ENCODE measurements around the gene SRSF3. TPM values are rescaled to one million over a fixed set of nuclear protein-coding genes. Genes with fewer than 3 reads are reported as not detected.

Gene SRSF3
- total and polyA plus RNA-seq, 9 of the 15 experiments (the other 6 are each of a cell fraction or from before 2014, with no cell fraction given): 337 to 1,200 (median 518) TPM

GRCh38 chr6:36594816-36595643 is 868 bp downstream of the SRSF3 start (continued):
- TF ChIP-seq TCF15 (CRISPR knock-in tag; IDR thresholded peaks at IDR 0.05): no peak
- TF ChIP-seq ZNF561 (CRISPR knock-in tag; conservative IDR thresholded peaks at IDR 0.05): no peak; the same call in 1 of the 2 replicates
- no peak for TF ChIP-seq EHMT2 (IDR thresholded peaks at IDR 0.05)
- 0 out of 2 replicates have a peak, but pooled peaks have one; percentile 19 for TF ChIP-seq NCOA6 (IDR thresholded peaks at IDR 0.05)
- peak; percentile 45 for TF ChIP-seq RBM22 (IDR thresholded peaks at IDR 0.05; ENCODE audit: low read depth, low read length, poor library complexity, severe bottlenecking)
- TF ChIP-seq LCOR (CRISPR knock-in tag; IDR thresholded peaks at IDR 0.05): peak; percentile 3; the same call in 1 of the 2 replicates
- no peak for TF ChIP-seq ZNF740 (CRISPR knock-in tag; IDR thresholded peaks at IDR 0.05)
- TF ChIP-seq ZNF740 (tag; IDR thresholded peaks at IDR 0.05): 0 out of 4 replicates have a peak, but pooled peaks of 1 of the 2 experiments have one; percentile 33
- TF ChIP-seq MAFF (IDR thresholded peaks at IDR 0.05; ENCODE audit: low read length): 0 out of 2 replicates have a peak, but pooled peaks have one; percentile 0
- peak; percentile 93 for TF ChIP-seq ZC3H4 (CRISPR knock-in tag; IDR thresholded peaks at IDR 0.05; ENCODE audit: borderline replicate concordance)
- TF ChIP-seq NCOR1 (IDR thresholded peaks at IDR 0.05): no peak; the same call in none of the 2 replicates
- TF ChIP-seq HNRNPL (IDR thresholded peaks at IDR 0.05; ENCODE audit: low read depth, low read length): peak; percentile 72; the same call in 1 of the 2 replicates
- TF ChIP-seq HDGF (IDR thresholded peaks at IDR 0.05): peak; percentile 49; the same call in 1 of the 2 replicates
- no peak for TF ChIP-seq DNMT1 (IDR thresholded peaks at IDR 0.05)
- TF ChIP-seq ZKSCAN3 (CRISPR knock-in tag; IDR thresholded peaks at IDR 0.05): no peak
- TF ChIP-seq, protein P1, sequence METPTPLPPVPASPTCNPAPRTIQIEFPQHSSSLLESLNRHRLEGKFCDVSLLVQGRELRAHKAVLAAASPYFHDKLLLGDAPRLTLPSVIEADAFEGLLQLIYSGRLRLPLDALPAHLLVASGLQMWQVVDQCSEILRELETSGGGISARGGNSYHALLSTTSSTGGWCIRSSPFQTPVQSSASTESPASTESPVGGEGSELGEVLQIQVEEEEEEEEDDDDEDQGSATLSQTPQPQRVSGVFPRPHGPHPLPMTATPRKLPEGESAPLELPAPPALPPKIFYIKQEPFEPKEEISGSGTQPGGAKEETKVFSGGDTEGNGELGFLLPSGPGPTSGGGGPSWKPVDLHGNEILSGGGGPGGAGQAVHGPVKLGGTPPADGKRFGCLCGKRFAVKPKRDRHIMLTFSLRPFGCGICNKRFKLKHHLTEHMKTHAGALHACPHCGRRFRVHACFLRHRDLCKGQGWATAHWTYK (CRISPR knock-in tag; IDR thresholded peaks at IDR 0.05): 0 out of 2 replicates have a peak, but pooled peaks have one; percentile 33
- TF ChIP-seq NKRF (IDR thresholded peaks at IDR 0.05; ENCODE audit: borderline replicate concordance): 0 out of 2 replicates have a peak, but pooled peaks have one; percentile 9
- peak; percentile 93 for TF ChIP-seq CEBPB (tag; IDR thresholded peaks at IDR 0.05)
- peak; percentile 29 for TF ChIP-seq HNRNPH1 (optimal IDR thresholded peaks at IDR 0.05; ENCODE audit: low read depth, low read length)
- TF ChIP-seq SMARCA4 (IDR thresholded peaks at IDR 0.05): peak; percentile 30; the same call in 1 of the 2 replicates
- TF ChIP-seq KHSRP (IDR thresholded peaks at IDR 0.05): peak; percentile 42; the same call in 1 of the 2 replicates
- 0 out of 4 replicates have a peak, but pooled peaks of 1 of the 2 experiments have one; percentile 14 for TF ChIP-seq ETV6 (IDR thresholded peaks at IDR 0.05; ENCODE audit: borderline replicate concordance in 1 of 2, low read depth in 2 of 2, low read length in 1 of 2)
- TF ChIP-seq ETV6 (CRISPR knock-in tag; IDR thresholded peaks at IDR 0.05; ENCODE audit: borderline replicate concordance): no peak
- peak; percentile 18 for TF ChIP-seq U2AF1 (optimal IDR thresholded peaks at IDR 0.05; ENCODE audit: low read depth, low read length)
- 0 out of 2 replicates have a peak, but pooled peaks have one; percentile 4 for TF ChIP-seq BRD4 (IDR thresholded peaks at IDR 0.05)
